H1 (cell line): ENCODE measurements around the gene BPIFA2. TPM values are rescaled to one million over a fixed set of nuclear protein-coding genes. Genes with fewer than 3 reads are reported as not detected.

Experiments
- CTCF ChIA-PET: fragments of 300-600 bp; sonication (Branson Sonifier 250); formaldehyde crosslinking; loops from one replicate; lab custom pipeline; 2021; ENCODE audit not compliant: partially characterized antibody; lab: Charles Lee
- POLR2A ChIA-PET: fragments of 300-600 bp; sonication (Branson Sonifier 250); formaldehyde crosslinking; loops from one replicate; lab custom pipeline; 2021; ENCODE audit warnings: inconsistent platforms; ENCODE audit not compliant: partially characterized antibody; lab: Charles Lee
- DNase-seq, 2 experiments: peaks; one replicate each; pipeline versions ENCODE4 v3.0.0 to v3.0.0-alpha.2; 2010 to 2022; ENCODE audit warnings: low spot score in 2 of 2, low read depth in 1 of 2, mixed read lengths in 1 of 2
- FAIRE-seq: peaks from 2 replicates; lab custom pipeline; 2011; peaks lifted over from hg19 to GRCh38; lab: Jason Lieb, UNC
- H2AFZ ChIP-seq: 2 replicates; pipeline ENCODE4 v1.8.1; 2012; ENCODE audit warnings: low read length, inconsistent platforms
- H2AK5ac ChIP-seq: 2 replicates; pipeline ENCODE4 v1.6.1; 2013; ENCODE audit warnings: low read depth, low read length
- H2BK120ac ChIP-seq: replicated peaks from 2 replicates; pipeline ENCODE3; 2013; ENCODE audit warnings: low read depth, low read length, inconsistent platforms
- H2BK12ac ChIP-seq: 2 replicates; pipeline ENCODE4 v1.6.1; 2013; ENCODE audit warnings: low read depth, low read length
- H2BK15ac ChIP-seq: 2 replicates; pipeline ENCODE4 v1.6.1; 2013; ENCODE audit warnings: low read length
- H2BK20ac ChIP-seq: 2 replicates; pipeline ENCODE4 v1.6.1; 2013; ENCODE audit warnings: low read length
- H2BK5ac ChIP-seq: 2 replicates; pipeline ENCODE4 v1.6.1; 2013; ENCODE audit warnings: low read depth, low read length
- H3K14ac ChIP-seq: 2 replicates; pipeline ENCODE4 v1.6.1; 2013; ENCODE audit warnings: inconsistent platforms; ENCODE audit not compliant: insufficient read length
- H3K18ac ChIP-seq: 2 replicates; pipeline ENCODE4 v1.6.1; 2013; ENCODE audit warnings: low read length; ENCODE audit errors: extremely low read depth
- H3K23ac ChIP-seq: 2 replicates; pipeline ENCODE4 v1.6.1; 2013; ENCODE audit warnings: inconsistent platforms; ENCODE audit not compliant: insufficient read length
- H3K23me2 ChIP-seq: 2 replicates; pipeline ENCODE4 v1.6.1; 2013; ENCODE audit warnings: low read depth, low read length
- H3K27ac ChIP-seq: 2 replicates; pipeline ENCODE4 v1.6.1; 2011; ENCODE audit warnings: low read depth, low read length, inconsistent platforms
- H3K27me3 ChIP-seq, 4 experiments: replicated peaks in 1 of 4; 1 replicate in 1 of 4; 2 replicates in 3 of 4; pipeline versions ENCODE4 v1.6.1 to v1.8.1; 2011 to 2013; ENCODE audit warnings: low read length in 3 of 4, mild to moderate bottlenecking in 3 of 4, inconsistent platforms in 2 of 4, mixed read lengths in 2 of 4, moderate library complexity in 1 of 4; ENCODE audit not compliant: control insufficient read depth in 3 of 4, insufficient read depth in 3 of 4; ENCODE audit errors: extremely low read depth in 1 of 4
- H3K36me3 ChIP-seq, 4 experiments: 2 replicates each; pipeline versions ENCODE4 v1.6.1 to v1.8.1; 2011 to 2013; ENCODE audit warnings: mild to moderate bottlenecking in 4 of 4, low read length in 3 of 4, moderate library complexity in 2 of 4, control low read depth in 1 of 4, inconsistent platforms in 1 of 4; ENCODE audit not compliant: insufficient read depth in 4 of 4, control insufficient read depth in 2 of 4
- H3K4ac ChIP-seq: replicated peaks from 2 replicates; pipeline ENCODE3; 2013; ENCODE audit warnings: low read length, low read depth, mixed read lengths, inconsistent platforms; ENCODE audit not compliant: insufficient read length
- H3K4me1 ChIP-seq, 4 experiments: replicated peaks in 1 of 4; 1 replicate in 1 of 4; 2 replicates in 3 of 4; pipeline versions ENCODE4 v1.6.1 to v1.8.1; 2011 to 2013; ENCODE audit warnings: low read length in 3 of 4, inconsistent platforms in 2 of 4, mixed read lengths in 1 of 4; ENCODE audit not compliant: insufficient read depth in 4 of 4, control insufficient read depth in 3 of 4
- H3K4me2 ChIP-seq, 2 experiments: 2 replicates each; pipeline versions ENCODE4 v1.6.1 to v1.8.1; 2011 to 2013; ENCODE audit warnings: low read depth in 2 of 2, low read length in 2 of 2, control low read depth in 1 of 2, inconsistent platforms in 1 of 2, mild to moderate bottlenecking in 1 of 2; ENCODE audit not compliant: insufficient read depth in 1 of 2
- H3K4me3 ChIP-seq, 4 experiments: fragments of 200-600, 300-600 bp in 1 of 4; sonication (generic), shearing (Covaris generic), sonication (Bioruptor Twin) in 1 of 4; 2 replicates each; pipeline versions ENCODE4 v1.5.1 to v1.8.1; 2011 to 2016; ENCODE audit warnings: low read length in 4 of 4, low read depth in 3 of 4, control low read depth in 2 of 4, inconsistent platforms in 2 of 4, mild to moderate bottlenecking in 2 of 4, mixed read lengths in 1 of 4, moderate library complexity in 1 of 4; ENCODE audit not compliant: insufficient read depth in 2 of 4; ENCODE audit errors: extremely low read depth in 1 of 4
- H3K56ac ChIP-seq: replicated peaks from 2 replicates; pipeline ENCODE3; 2013; ENCODE audit warnings: low read depth, mild to moderate bottlenecking, mixed read lengths, low read length, inconsistent platforms; ENCODE audit not compliant: insufficient read length
- H3K79me1 ChIP-seq: 2 replicates; pipeline ENCODE4 v1.6.1; 2013; ENCODE audit warnings: low read depth, low read length, control low read depth
- H3K79me2 ChIP-seq, 2 experiments: 2 replicates each; pipeline versions ENCODE4 v1.6.1 to v1.8.1; 2012 to 2013; ENCODE audit warnings: low read length in 2 of 2, mild to moderate bottlenecking in 2 of 2, inconsistent platforms in 1 of 2; ENCODE audit not compliant: insufficient read depth in 2 of 2, control insufficient read depth in 1 of 2
- H3K9ac ChIP-seq, 4 experiments: replicated peaks in 1 of 4; 1 replicate in 1 of 4; 2 replicates in 3 of 4; pipeline versions ENCODE4 v1.6.1 to v1.8.1; 2011 to 2013; ENCODE audit warnings: low read depth in 3 of 4, low read length in 3 of 4, control low read depth in 2 of 4, mild to moderate bottlenecking in 2 of 4, moderate library complexity in 2 of 4, inconsistent platforms in 1 of 4; ENCODE audit errors: extremely low read depth in 1 of 4
- H3K9me3 ChIP-seq, 2 experiments: 2 replicates each; pipeline versions ENCODE4 v1.6.1 to v1.8.1; 2012 to 2013; ENCODE audit warnings: mild to moderate bottlenecking in 2 of 2, moderate library complexity in 2 of 2, control low read depth in 1 of 2, inconsistent platforms in 1 of 2, low read depth in 1 of 2, low read length in 1 of 2, mixed read lengths in 1 of 2; ENCODE audit not compliant: insufficient read depth in 2 of 2
- H4K20me1 ChIP-seq, 2 experiments: replicated peaks in 1 of 2; 2 replicates each; pipeline versions ENCODE3 to v1.8.1; 2011 to 2013; ENCODE audit warnings: inconsistent platforms in 2 of 2, low read length in 2 of 2, mild to moderate bottlenecking in 1 of 2; ENCODE audit not compliant: insufficient read depth in 2 of 2, control insufficient read depth in 1 of 2
- H4K5ac ChIP-seq: 2 replicates; pipeline ENCODE4 v1.6.1; 2013; ENCODE audit warnings: low read length, low read depth, mixed read lengths, inconsistent platforms; ENCODE audit not compliant: insufficient read length
- H4K8ac ChIP-seq: 2 replicates; pipeline ENCODE4 v1.8.0; 2013; ENCODE audit warnings: mild to moderate bottlenecking, moderate library complexity, low read length, inconsistent platforms; ENCODE audit not compliant: insufficient read depth; ENCODE audit errors: extremely low read depth
- H4K91ac ChIP-seq: replicated peaks from 2 replicates; pipeline ENCODE3; 2013; ENCODE audit warnings: low read length, mixed read lengths, inconsistent platforms; ENCODE audit not compliant: insufficient read length
- CBX5 ChIP-seq: fragments of 300-800, 300-1000 bp; sonication (generic); IDR thresholded peaks from 2 replicates; pipeline ENCODE4 v1.7.1; 2016; ENCODE audit warnings: antibody characterized with exemption, low read length, low read depth
- EZH2 ChIP-seq: fragments of 200-600 bp; sonication (generic); IDR thresholded peaks from 2 replicates; pipeline ENCODE4 v1.7.1; 2012; ENCODE audit warnings: low read depth, mild to moderate bottlenecking, moderate library complexity, low read length, inconsistent platforms; ENCODE audit not compliant: severe bottlenecking
- JUN ChIP-seq: IDR thresholded peaks from 2 replicates; pipeline ENCODE4 v1.6.1; 2011; ENCODE audit warnings: low read depth, mild to moderate bottlenecking, improper control_type of control experiment, low read length
- JUND ChIP-seq: IDR thresholded peaks from 2 replicates; pipeline ENCODE4 v1.6.1; 2011; ENCODE audit warnings: mild to moderate bottlenecking, improper control_type of control experiment, low read length
- NANOG ChIP-seq: IDR thresholded peaks from 2 replicates; pipeline ENCODE4 v1.6.1; 2011; ENCODE audit warnings: low read length, low read depth, mild to moderate bottlenecking, inconsistent platforms; ENCODE audit not compliant: insufficient read depth, poor library complexity, severe bottlenecking
- SP1 ChIP-seq: IDR thresholded peaks from 2 replicates; pipeline ENCODE4 v1.6.1; 2011; ENCODE audit warnings: low read depth, low read length
- SP2 ChIP-seq: IDR thresholded peaks from 2 replicates; pipeline ENCODE4 v1.6.1; 2012; ENCODE audit warnings: mild to moderate bottlenecking, low read length, inconsistent platforms
- SP4 ChIP-seq: IDR thresholded peaks from 2 replicates; pipeline ENCODE4 v1.6.1; 2012; ENCODE audit warnings: low read length, inconsistent platforms
- TCF12 ChIP-seq: IDR thresholded peaks from 2 replicates; pipeline ENCODE4 v1.6.1; 2011; ENCODE audit warnings: low read depth, mild to moderate bottlenecking, low read length
- WGBS, 2 experiments: shearing (Covaris generic) in 1 of 2; methylation state at CpG; one replicate each; pipeline versions ENCODE4 v1.1.6 to v1.1.7; 2013 to 2015; ENCODE audit warnings: low lambda C conversion rate in 2 of 2, mixed read lengths in 2 of 2, inconsistent platforms in 1 of 2, low coverage in 1 of 2, missing lambda C conversion rate in 1 of 2; ENCODE audit not compliant: insufficient replicate concordance in 2 of 2, insufficient coverage in 1 of 2, insufficient read length in 1 of 2; ENCODE audit errors: extremely low coverage in 1 of 2, missing lambda C conversion rate in 1 of 2; 5-methylcytosine and 5-hydroxymethylcytosine counted together
- polyA plus RNA-seq, 7 experiments: library from polyadenylated mRNA; depleted of rRNA in 3 of 7; stranded (reverse) in 5 of 7; unstranded in 2 of 7; fragments of >200 nt in 5 of 7; fragments of 200-250 nt in 2 of 7; gene quantifications; 1 replicate in 5 of 7; 2 replicates in 1 of 7; 4 replicates in 1 of 7; pipeline versions ENCODE4 v1.2.1 to v1.2.3, GENCODE V29; 2011 to 2013; ENCODE audit warnings: missing spikeins in 2 of 7, mixed read lengths in 2 of 7
- total RNA-seq: library from RNA; stranded (reverse); fragmentation: NEBNext Ultra II Directional; extraction: Animal tissue kit (Norgen Biotek cat#: 25700); gene quantifications from 2 replicates; pipeline ENCODE4 v1.2.1, GENCODE V29; 2021
- TF ChIP-seq, protein P1 (sequence below): IDR thresholded peaks from 2 replicates; pipeline ENCODE4 v1.6.1; 2012; ENCODE audit warnings: low read length, inconsistent platforms

Gene BPIFA2
- total and polyA plus RNA-seq, 2 of the 8 experiments (the other 6 are each of a cell fraction or from before 2014, with no cell fraction given) = not detected

DNA sequence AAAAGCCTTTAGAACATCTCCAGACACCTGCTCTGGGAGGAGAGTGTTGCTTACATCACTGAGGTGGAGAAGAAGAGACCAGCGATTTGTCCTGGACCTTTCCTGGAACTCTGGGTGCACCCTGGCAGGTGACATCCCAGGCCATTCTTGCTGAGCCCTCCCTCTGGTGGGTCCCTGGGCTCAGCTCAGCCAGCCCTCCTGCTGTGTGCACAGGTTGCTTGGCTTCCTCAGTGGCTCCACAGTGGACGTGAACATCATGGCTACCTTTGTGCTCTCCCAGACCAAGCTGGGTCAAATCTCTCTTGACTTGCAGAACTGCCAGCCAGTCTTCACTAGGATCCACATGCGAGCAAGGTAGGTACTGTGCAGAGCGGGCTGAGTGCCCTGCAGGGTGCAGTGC lies 19.9 kb upstream of the BPIFA2 start:
- Histone ChIP-seq H3K27me3 (no peaks in the 10 kb centered on the region), H3K23me2 (no peaks in the 10 kb centered on the region), H3K14ac (no peak overlapping the region), H3K4ac (no peak overlapping the region), H3K18ac (no peak overlapping the region), H3K9me3 (no peaks in the 10 kb centered on the region), H2BK20ac (no peak overlapping the region), H3K27ac (no peak overlapping the region), H2AFZ (no peak overlapping the region), H2BK15ac (no peak overlapping the region), H3K4me3 (no peak overlapping the region), H4K20me1 (no peaks in the 10 kb centered on the region), H4K8ac (no peak overlapping the region), H3K23ac (no peak overlapping the region), H2BK12ac (no peak overlapping the region), H3K4me2 (no peak overlapping the region), H3K79me1 (no peaks in the 10 kb centered on the region), H4K5ac (no peak overlapping the region), H2AK5ac (no peak overlapping the region), H3K79me2 (no peaks in the 10 kb centered on the region), H4K91ac (no peak overlapping the region), H2BK120ac (no peak overlapping the region), H3K4me1 (no peaks in the 10 kb centered on the region), H3K56ac (no peak overlapping the region), H2BK5ac (no peak overlapping the region), H3K9ac (no peak overlapping the region), H3K36me3 (no peaks in the 10 kb centered on the region)
- ChIA-PET POLR2A (no interaction called here), CTCF (no interaction called here)
- FAIRE-seq (no peak), DNase-seq (no peak)
- 88% methylated on average over 4 of the region's 4 CpGs; no CpG with 5 or more reads in 1 of the 2 experiments for WGBS, 2 experiments
- no peak for TF ChIP-seq SP2
- TF ChIP-seq NANOG = no peak
- TF ChIP-seq, protein P1, sequence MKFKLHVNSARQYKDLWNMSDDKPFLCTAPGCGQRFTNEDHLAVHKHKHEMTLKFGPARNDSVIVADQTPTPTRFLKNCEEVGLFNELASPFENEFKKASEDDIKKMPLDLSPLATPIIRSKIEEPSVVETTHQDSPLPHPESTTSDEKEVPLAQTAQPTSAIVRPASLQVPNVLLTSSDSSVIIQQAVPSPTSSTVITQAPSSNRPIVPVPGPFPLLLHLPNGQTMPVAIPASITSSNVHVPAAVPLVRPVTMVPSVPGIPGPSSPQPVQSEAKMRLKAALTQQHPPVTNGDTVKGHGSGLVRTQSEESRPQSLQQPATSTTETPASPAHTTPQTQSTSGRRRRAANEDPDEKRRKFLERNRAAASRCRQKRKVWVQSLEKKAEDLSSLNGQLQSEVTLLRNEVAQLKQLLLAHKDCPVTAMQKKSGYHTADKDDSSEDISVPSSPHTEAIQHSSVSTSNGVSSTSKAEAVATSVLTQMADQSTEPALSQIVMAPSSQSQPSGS = no peak
- TF ChIP-seq SP1 = no peak
- TF ChIP-seq JUND = no peak
- TF ChIP-seq SP4 = no peak
- no peak for TF ChIP-seq CBX5
- no peak for TF ChIP-seq JUN
- no peak for TF ChIP-seq EZH2
- TF ChIP-seq TCF12 = no peak
